GM21619 (cell line): ENCODE data around the gene LPCAT3.
"Not testable (repeated sequence)": the region's sequence is repeated elsewhere in the genome, so short reads cannot be mapped to it uniquely, and the experiment has no call there.

Experiments used
- ATAC-seq: cut with Tn5 transposase; IDR thresholded peaks from one replicate; pipeline ENCODE4 v1.9.1; 2021; ENCODE audit not compliant: unreplicated experiment

LPCAT3 gene

GRCh38 chr12:7018350-7019042 lies at the start of gene LPCAT3:
LPCAT3 (minus strand) TSS chr12:7018476; CDS start chr12:7018424, 52 bp downstream.
- peak; percentile 93 for ATAC-seq

- no peak for ATAC-seq
These were observed 48.8 kb upstream of the LPCAT3 start for GRCh38 chr12:7067096-7067495.

GRCh38 chr12:7066596-7066995 lies 48.3 kb upstream of the LPCAT3 start:
- ATAC-seq = no peak

- ATAC-seq = no peak
These were observed 46.9 kb upstream of the LPCAT3 start for GRCh38 chr12:7065073-7065623.

GRCh38 chr12:7064516-7064915 lies 46.2 kb upstream of the LPCAT3 start:
- no peak for ATAC-seq

GRCh38 chr12:7061596-7061995 lies 43.3 kb upstream of the LPCAT3 start:
- no peak for ATAC-seq

GRCh38 chr12:7061138-7061537 lies 42.9 kb upstream of the LPCAT3 start:
- no peak for ATAC-seq

GRCh38 chr12:7060353-7060954 lies 42.2 kb upstream of the LPCAT3 start, which contains the start of gene C1S:
C1S (plus strand) TSS chr12:7060718; CDS start chr12:7061913, 1,195 bp downstream.
- ATAC-seq = no peak

GRCh38 chr12:7059780-7060179 lies 41.5 kb upstream of the LPCAT3 start:
- ATAC-seq = no peak

GRCh38 chr12:7058850-7059395 lies 40.6 kb upstream of the LPCAT3 start:
- ATAC-seq = no peak

- ATAC-seq = no peak
These were observed 40.0 kb upstream of the LPCAT3 start for GRCh38 chr12:7058163-7058845.

- ATAC-seq = not testable (repeated sequence)
These were observed 37.5 kb upstream of the LPCAT3 start for GRCh38 chr12:7055736-7056135.

GRCh38 chr12:7054925-7055324 lies 36.6 kb upstream of the LPCAT3 start:
- ATAC-seq = no peak

- not testable (repeated sequence) for ATAC-seq
These were observed 31.7 kb upstream of the LPCAT3 start for GRCh38 chr12:7049973-7050372.

GRCh38 chr12:7049445-7049951 lies 31.2 kb upstream of the LPCAT3 start:
- ATAC-seq = not testable (repeated sequence)

- no peak for ATAC-seq
These were observed 29.0 kb upstream of the LPCAT3 start for GRCh38 chr12:7047306-7047705.

- no peak for ATAC-seq
These were observed 28.3 kb upstream of the LPCAT3 start for GRCh38 chr12:7046383-7047105.

GRCh38 chr12:7045913-7046312 lies 27.6 kb upstream of the LPCAT3 start:
- no peak for ATAC-seq

GRCh38 chr12:7042842-7043241 lies 24.6 kb upstream of the LPCAT3 start:
- no peak for ATAC-seq

- ATAC-seq = no peak
These were observed 21.1 kb upstream of the LPCAT3 start for GRCh38 chr12:7039403-7039802.

GRCh38 chr12:7038591-7038990 lies 20.3 kb upstream of the LPCAT3 start:
- ATAC-seq = no peak
